ENCODE results near the gene ELFN2.

- TF ChIP-seq CTCF (IDR thresholded peaks at IDR 0.05; ENCODE audit: poor library complexity, severe bottlenecking) (no peak), POLR2AphosphoS5 (IDR thresholded peaks at IDR 0.05) (no peak), EP300 (conservative IDR thresholded peaks at IDR 0.05; ENCODE audit: poor library complexity, severe bottlenecking) (no peak), MXI1 (conservative IDR thresholded peaks at IDR 0.05; ENCODE audit: poor library complexity, severe bottlenecking) (no peak), SMC3 (conservative IDR thresholded peaks at IDR 0.05; ENCODE audit: poor library complexity) (no peak), RAD21 (conservative IDR thresholded peaks at IDR 0.05) (no peak), TAF1 (IDR thresholded peaks at IDR 0.05; ENCODE audit: low read depth) (no peak), REST (IDR thresholded peaks at IDR 0.05; ENCODE audit: borderline replicate concordance) (no peak)
These were observed 5.4 kb upstream of the ELFN2 start for GRCh38 chr22:37432708-37433054.

Measured in neural cell (in vitro differentiated cells).